HCT116 (cell line): ENCODE results near the gene RHEBL1.

Source experiments
- CTCF ChIP-seq, 3 experiments: fragments of 200-600 bp in 1 of 3; sonication (generic) in 1 of 3; IDR thresholded peaks in 2 of 3; conservative IDR thresholded peaks in 1 of 3; 2 replicates each; pipeline ENCODE4 v1.5.1; 2012 to 2017; ENCODE audit warnings: low read depth in 2 of 3, low read length in 2 of 3, antibody characterized with exemption in 1 of 3, borderline replicate concordance in 1 of 3, control low read depth in 1 of 3, mild to moderate bottlenecking in 1 of 3, mixed read lengths in 1 of 3, mixed run types in 1 of 3, moderate library complexity in 1 of 3; ENCODE audit not compliant: insufficient read depth in 1 of 3
- EZH2 ChIP-seq: fragments of 200-600 bp; sonication (generic); IDR thresholded peaks from 2 replicates; pipeline ENCODE4 v1.6.1; 2017; ENCODE audit warnings: antibody characterized with exemption, mixed run types
- POLR2A ChIP-seq: IDR thresholded peaks from 2 replicates; pipeline ENCODE4 v1.7.0; 2011; ENCODE audit warnings: borderline replicate concordance; ENCODE audit not compliant: insufficient read depth, insufficient read length; ENCODE audit errors: extremely low read depth
- POLR2AphosphoS5 ChIP-seq: IDR thresholded peaks from 2 replicates; pipeline ENCODE4 v1.6.1; 2011; ENCODE audit warnings: mild to moderate bottlenecking, low read depth, low read length, moderate library complexity
- SRF ChIP-seq: IDR thresholded peaks from 2 replicates; pipeline ENCODE4 v1.6.1; 2012; ENCODE audit warnings: low read depth
- YY1 ChIP-seq: IDR thresholded peaks from 2 replicates; pipeline ENCODE4 v1.6.1; 2011; ENCODE audit warnings: low read length, low read depth, moderate library complexity, mild to moderate bottlenecking; ENCODE audit not compliant: insufficient replicate concordance; ENCODE audit errors: extremely low read depth
- ZFX ChIP-seq: fragments of 450-650 bp; IDR thresholded peaks from 2 replicates; pipeline ENCODE4 v1.6.1; 2017
- ZNF274 ChIP-seq: fragments of 200-500 bp; sonication (Bioruptor generic); IDR thresholded peaks from 2 replicates; pipeline ENCODE4 v1.6.1; 2014; ENCODE audit warnings: mild to moderate bottlenecking, low read depth, low read length, inconsistent platforms
- TF ChIP-seq, protein P1 (sequence below): IDR thresholded peaks from 2 replicates; pipeline ENCODE4 v1.6.1; 2012; ENCODE audit warnings: low read depth
- TF ChIP-seq, protein P2 (sequence below): IDR thresholded peaks from 2 replicates; pipeline ENCODE4 v1.6.1; 2012

DNA sequence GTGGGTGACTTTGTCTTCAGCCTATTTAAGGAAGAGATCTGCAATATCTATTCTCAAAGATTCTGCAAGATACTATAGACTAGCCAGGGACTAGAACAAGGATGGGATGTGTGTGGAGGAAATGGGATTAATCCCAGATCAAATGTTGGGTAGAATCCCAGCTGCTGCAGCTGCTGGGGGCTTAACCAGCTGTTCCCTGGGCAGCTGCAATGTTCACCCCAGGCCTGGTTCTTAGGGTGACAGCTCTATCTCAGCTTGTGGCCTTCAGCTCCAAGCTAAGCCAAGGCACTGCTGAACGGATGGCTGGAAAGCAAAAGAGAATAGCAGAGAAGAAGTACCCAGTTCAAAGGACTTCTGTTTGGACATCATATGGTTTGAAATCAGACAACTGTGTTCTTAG is 10.0 kb upstream of the RHEBL1 start:
- TF ChIP-seq ZNF274 (no peak), EZH2 (no peak), CTCF (IDR thresholded peaks at IDR 0.05 in 2 of 3, conservative IDR thresholded peaks at IDR 0.05 in 1 of 3; ENCODE audit: borderline replicate concordance in 1 of 3, insufficient read depth in 1 of 3, low read depth in 2 of 3, low read length in 2 of 3) (no peak), ZFX (no peak), POLR2A (no peak), SRF (no peak), YY1 (no peak), POLR2AphosphoS5 (no peak)
- TF ChIP-seq, protein P1, sequence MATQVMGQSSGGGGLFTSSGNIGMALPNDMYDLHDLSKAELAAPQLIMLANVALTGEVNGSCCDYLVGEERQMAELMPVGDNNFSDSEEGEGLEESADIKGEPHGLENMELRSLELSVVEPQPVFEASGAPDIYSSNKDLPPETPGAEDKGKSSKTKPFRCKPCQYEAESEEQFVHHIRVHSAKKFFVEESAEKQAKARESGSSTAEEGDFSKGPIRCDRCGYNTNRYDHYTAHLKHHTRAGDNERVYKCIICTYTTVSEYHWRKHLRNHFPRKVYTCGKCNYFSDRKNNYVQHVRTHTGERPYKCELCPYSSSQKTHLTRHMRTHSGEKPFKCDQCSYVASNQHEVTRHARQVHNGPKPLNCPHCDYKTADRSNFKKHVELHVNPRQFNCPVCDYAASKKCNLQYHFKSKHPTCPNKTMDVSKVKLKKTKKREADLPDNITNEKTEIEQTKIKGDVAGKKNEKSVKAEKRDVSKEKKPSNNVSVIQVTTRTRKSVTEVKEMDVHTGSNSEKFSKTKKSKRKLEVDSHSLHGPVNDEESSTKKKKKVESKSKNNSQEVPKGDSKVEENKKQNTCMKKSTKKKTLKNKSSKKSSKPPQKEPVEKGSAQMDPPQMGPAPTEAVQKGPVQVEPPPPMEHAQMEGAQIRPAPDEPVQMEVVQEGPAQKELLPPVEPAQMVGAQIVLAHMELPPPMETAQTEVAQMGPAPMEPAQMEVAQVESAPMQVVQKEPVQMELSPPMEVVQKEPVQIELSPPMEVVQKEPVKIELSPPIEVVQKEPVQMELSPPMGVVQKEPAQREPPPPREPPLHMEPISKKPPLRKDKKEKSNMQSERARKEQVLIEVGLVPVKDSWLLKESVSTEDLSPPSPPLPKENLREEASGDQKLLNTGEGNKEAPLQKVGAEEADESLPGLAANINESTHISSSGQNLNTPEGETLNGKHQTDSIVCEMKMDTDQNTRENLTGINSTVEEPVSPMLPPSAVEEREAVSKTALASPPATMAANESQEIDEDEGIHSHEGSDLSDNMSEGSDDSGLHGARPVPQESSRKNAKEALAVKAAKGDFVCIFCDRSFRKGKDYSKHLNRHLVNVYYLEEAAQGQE, result no peak
- TF ChIP-seq, protein P2, sequence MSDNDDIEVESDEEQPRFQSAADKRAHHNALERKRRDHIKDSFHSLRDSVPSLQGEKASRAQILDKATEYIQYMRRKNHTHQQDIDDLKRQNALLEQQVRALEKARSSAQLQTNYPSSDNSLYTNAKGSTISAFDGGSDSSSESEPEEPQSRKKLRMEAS, result no peak
